Kidney (tissue), 14 donors: ENCODE results near the gene SEMA3D. TPM values are rescaled to one million over a fixed set of nuclear protein-coding genes. Genes with fewer than 3 reads are reported as not detected.

Experiments used
- DNase-seq, 5 donors: peaks; one replicate each; pipeline ENCODE4 v3.0.0-alpha.2; 2013 to 2020
- FAIRE-seq: peaks from 2 replicates; lab custom pipeline; 2012; peaks lifted over from hg19 to GRCh38; lab: Jason Lieb, UNC
- H3K27ac ChIP-seq, 2 donors: one replicate each; pipeline ENCODE4 v1.7.0; 2013; ENCODE audit warnings: low read depth in 2 of 2, low read length in 2 of 2, inconsistent platforms in 1 of 2
- H3K27me3 ChIP-seq: one replicate; pipeline ENCODE4 v1.7.1; 2013; ENCODE audit warnings: low read length, inconsistent platforms; ENCODE audit not compliant: control insufficient read depth, insufficient read depth
- H3K36me3 ChIP-seq, 3 donors: one replicate each; pipeline versions ENCODE4 v1.7.0 to v1.7.1; 2013; ENCODE audit warnings: low read length in 3 of 3, control low read depth in 1 of 3, inconsistent platforms in 1 of 3; ENCODE audit not compliant: insufficient read depth in 3 of 3, control insufficient read depth in 2 of 3
- H3K4me1 ChIP-seq, 3 donors: one replicate each; pipeline versions ENCODE4 v1.7.0 to v1.7.1; 2013; ENCODE audit warnings: low read length in 3 of 3, inconsistent platforms in 1 of 3, low read depth in 1 of 3; ENCODE audit not compliant: control insufficient read depth in 2 of 3, insufficient read depth in 2 of 3
- H3K4me3 ChIP-seq, 3 donors: one replicate each; pipeline versions ENCODE4 v1.7.0 to v1.8.1; 2013; ENCODE audit warnings: low read length in 3 of 3, control low read depth in 1 of 3, inconsistent platforms in 1 of 3
- H3K9ac ChIP-seq, 3 donors: one replicate each; pipeline versions ENCODE4 v1.7.0 to v1.7.1; 2013; ENCODE audit warnings: low read length in 3 of 3, control low read depth in 1 of 3, inconsistent platforms in 1 of 3
- H3K9me3 ChIP-seq, 3 donors: one replicate each; pipeline versions ENCODE4 v1.7.0 to v1.7.1; 2013; ENCODE audit warnings: low read length in 3 of 3, control low read depth in 1 of 3, inconsistent platforms in 1 of 3; ENCODE audit not compliant: control insufficient read depth in 2 of 3, insufficient read depth in 1 of 3
- intact Hi-C: fragments of 100-400 bp; cut with DNase I; formaldehyde crosslinking; loops from one replicate; pipeline ENCODE4 v1.11.1; 2022
- polyA plus RNA-seq: library from polyadenylated mRNA; stranded (reverse); fragments of 350-450 nt; fragmentation: Illumina TruSeq; extraction: RNeasy Lipid Tissue Mini Kit (QIAGEN cat#74804); gene quantifications from one replicate; pipeline ENCODE4 v1.2.3, GENCODE V29; 2014; ENCODE audit warnings: low read depth, low replicate concordance; ENCODE audit not compliant: insufficient read depth
- total RNA-seq: library from RNA; stranded (reverse); fragmentation: NEBNext Ultra II Directional; extraction: Animal tissue kit (Norgen Biotek cat#: 25700); gene quantifications from one replicate; pipeline ENCODE4 v1.2.1, GENCODE V29; 2021
- TF ChIP-seq, protein P1 (sequence below): IDR thresholded peaks from 3 replicates; pipeline ENCODE4 v1.5.1; 2012; ENCODE audit warnings: mild to moderate bottlenecking, moderate library complexity, borderline replicate concordance; ENCODE audit not compliant: insufficient read depth; ENCODE audit errors: extremely low read depth
- donor health status: control.
- donor health status: control.
- donor health status: control.
- donor health status: control.
- donor health status: control.
- donor health status: DM: yes; HTN: yes; CAD: no.
- donor health status: Normal renal cell carcinoma (clear cell type).

Gene SEMA3D
- total and polyA plus RNA-seq, 2 donors from 2014 or later: 0.82 to 17.5 TPM

GRCh38 chr7:85150624-85151023 lies 36.2 kb downstream of the SEMA3D start:
- no peaks in the 10 kb centered on the region for H3K36me3 ChIP-seq
- H3K4me1 ChIP-seq: no peaks in the 10 kb centered on the region
- no peak overlapping the region for H3K9ac ChIP-seq
- intact Hi-C loops: no loop called here
- FAIRE-seq (no peak), DNase-seq (no peak)
- H3K9me3 ChIP-seq: no peaks in the 10 kb centered on the region
- H3K27me3 ChIP-seq: no peaks in the 10 kb centered on the region
- H3K4me3 ChIP-seq: no peak overlapping the region
- TF ChIP-seq, protein P1, sequence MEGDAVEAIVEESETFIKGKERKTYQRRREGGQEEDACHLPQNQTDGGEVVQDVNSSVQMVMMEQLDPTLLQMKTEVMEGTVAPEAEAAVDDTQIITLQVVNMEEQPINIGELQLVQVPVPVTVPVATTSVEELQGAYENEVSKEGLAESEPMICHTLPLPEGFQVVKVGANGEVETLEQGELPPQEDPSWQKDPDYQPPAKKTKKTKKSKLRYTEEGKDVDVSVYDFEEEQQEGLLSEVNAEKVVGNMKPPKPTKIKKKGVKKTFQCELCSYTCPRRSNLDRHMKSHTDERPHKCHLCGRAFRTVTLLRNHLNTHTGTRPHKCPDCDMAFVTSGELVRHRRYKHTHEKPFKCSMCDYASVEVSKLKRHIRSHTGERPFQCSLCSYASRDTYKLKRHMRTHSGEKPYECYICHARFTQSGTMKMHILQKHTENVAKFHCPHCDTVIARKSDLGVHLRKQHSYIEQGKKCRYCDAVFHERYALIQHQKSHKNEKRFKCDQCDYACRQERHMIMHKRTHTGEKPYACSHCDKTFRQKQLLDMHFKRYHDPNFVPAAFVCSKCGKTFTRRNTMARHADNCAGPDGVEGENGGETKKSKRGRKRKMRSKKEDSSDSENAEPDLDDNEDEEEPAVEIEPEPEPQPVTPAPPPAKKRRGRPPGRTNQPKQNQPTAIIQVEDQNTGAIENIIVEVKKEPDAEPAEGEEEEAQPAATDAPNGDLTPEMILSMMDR: no peak
- H3K27ac ChIP-seq: no peak overlapping the region

GRCh38 chr7:85144771-85145170 lies 42.1 kb downstream of the SEMA3D start:
- Histone ChIP-seq H3K27ac (no peak overlapping the region), H3K9ac (no peak overlapping the region), H3K36me3 (no peaks in the 10 kb centered on the region), H3K4me1 (no peaks in the 10 kb centered on the region), H3K4me3 (no peak overlapping the region), H3K27me3 (no peaks in the 10 kb centered on the region), H3K9me3 (no peaks in the 10 kb centered on the region)
- FAIRE-seq (no peak), DNase-seq (peak in 1 of 5 donors; percentile 34)
- TF ChIP-seq, protein P1: no peak
- intact Hi-C loops: no loop called here

DNA sequence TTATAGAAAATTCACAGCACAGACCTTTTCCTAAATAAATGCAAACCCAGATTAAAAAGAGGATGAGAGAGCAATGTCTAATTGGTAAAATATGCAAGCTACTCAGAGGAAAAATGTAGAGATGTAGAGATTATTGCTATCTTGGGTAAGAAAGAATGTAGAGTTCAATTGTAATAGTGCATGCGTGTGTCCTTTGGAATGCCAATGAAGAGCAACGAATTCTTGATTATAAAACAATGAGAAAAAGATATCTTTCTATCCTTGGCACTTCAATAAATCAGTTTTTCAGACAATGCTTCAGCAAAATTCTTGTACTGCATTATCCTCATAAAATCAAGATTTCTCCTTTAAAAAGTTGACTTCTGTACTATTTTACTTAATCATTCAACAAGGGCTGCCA lies 50.9 kb downstream of the SEMA3D start:
- Histone ChIP-seq H3K9me3 (no peaks in the 10 kb centered on the region), H3K27me3 (no peaks in the 10 kb centered on the region), H3K36me3 (no peaks in the 10 kb centered on the region), H3K4me3 (no peak overlapping the region), H3K4me1 (no peaks in the 10 kb centered on the region), H3K9ac (no peak overlapping the region), H3K27ac (no peak overlapping the region)
- intact Hi-C loops: no loop called here
- DNase-seq: no peak
- TF ChIP-seq, protein P1: no peak
- FAIRE-seq: no peak

GRCh38 chr7:85133560-85133959 lies 53.3 kb downstream of the SEMA3D start:
- intact Hi-C loops: no loop called here
- no peaks in the 10 kb centered on the region for H3K27me3 ChIP-seq
- TF ChIP-seq, protein P1: no peak
- DNase-seq (no peak), FAIRE-seq (no peak)
- H3K9ac ChIP-seq: no peak overlapping the region
- no peak overlapping the region for H3K4me3 ChIP-seq
- H3K4me1 ChIP-seq: no peaks in the 10 kb centered on the region
- no peaks in the 10 kb centered on the region for H3K9me3 ChIP-seq
- no peaks in the 10 kb centered on the region for H3K36me3 ChIP-seq
- no peak overlapping the region for H3K27ac ChIP-seq
